Left renal cortex interstitium (tissue), 4 donors: ENCODE results near the gene APOE. TPM values are rescaled to one million over a fixed set of nuclear protein-coding genes. Genes with fewer than 3 reads are reported as not detected.
"Not testable (repeated sequence)": the region's sequence is repeated elsewhere in the genome, so short reads cannot be mapped to it uniquely, and the experiment has no call there.

Experiments
- DNase-seq, 4 donors: peaks; one replicate each; pipeline ENCODE4 v3.0.0-alpha.2; 2013; ENCODE audit warnings: low read depth in 4 of 4, low spot score in 2 of 4, missing footprints in 1 of 4
- polyA plus RNA-seq, 4 donors: library from polyadenylated mRNA; unstranded; fragments of 120-200 nt; gene quantifications; one replicate each; pipeline ENCODE4 v1.2.1, GENCODE V29; 2013; ENCODE audit not compliant: insufficient read length in 4 of 4

APOE gene
- polyA plus RNA-seq, 4 donors: 315 to 432 (median 415) TPM

- no peak for DNase-seq
These were observed 21.7 kb upstream of the APOE start for GRCh38 chr19:44883922-44884321.

GRCh38 chr19:44884566-44884965 is 21.0 kb upstream of the APOE start:
- no peak for DNase-seq

GRCh38 chr19:44886141-44886540 is 19.5 kb upstream of the APOE start:
- DNase-seq: no peak

- DNase-seq: no peak
These were observed 17.9 kb upstream of the APOE start for GRCh38 chr19:44887648-44888047.

- not testable (repeated sequence) for DNase-seq
These were observed 17.3 kb upstream of the APOE start for GRCh38 chr19:44888335-44888734.

- no peak for DNase-seq
These were observed 15.7 kb upstream of the APOE start for GRCh38 chr19:44889830-44890365.

- peak; percentile 97 to 100 (median 100) for DNase-seq
These were observed 15.1 kb upstream of the APOE start for GRCh38 chr19:44890366-44891015.

GRCh38 chr19:44891016-44891882 is 14.3 kb upstream of the APOE start, which contains the start of gene TOMM40:
TOMM40 (plus strand) TSS chr19:44891254; CDS start chr19:44891416, 162 bp downstream.
- peak in 1 of 4 donors; percentile 99 for DNase-seq

- DNase-seq: no peak
These were observed 12.7 kb upstream of the APOE start for GRCh38 chr19:44892932-44893331.

- DNase-seq: no peak
These were observed 12.1 kb upstream of the APOE start for GRCh38 chr19:44893332-44894051.

- no peak for DNase-seq
These were observed 11.6 kb upstream of the APOE start for GRCh38 chr19:44894052-44894400.

GRCh38 chr19:44894946-44895345 is 10.7 kb upstream of the APOE start:
- DNase-seq: no peak

GRCh38 chr19:44897835-44898234 is 7.8 kb upstream of the APOE start:
- no peak for DNase-seq

GRCh38 chr19:44900328-44901244 is 5.0 kb upstream of the APOE start:
- DNase-seq: no peak

- no peak for DNase-seq
These were observed 2.4 kb upstream of the APOE start for GRCh38 chr19:44903216-44903601.

- DNase-seq: no peak
These were observed 1.8 kb upstream of the APOE start for GRCh38 chr19:44903602-44904425.

GRCh38 chr19:44904426-44904994 is 1.1 kb upstream of the APOE start:
- DNase-seq: no peak

- no peak for DNase-seq
These were observed 2.0 kb downstream of the APOE start for GRCh38 chr19:44907613-44908012.
